Skin of body (tissue), 2 donors: Measurements from ENCODE around the gene TCOF1. TPM values are rescaled to one million over a fixed set of nuclear protein-coding genes. Genes with fewer than 3 reads are reported as not detected.

Source experiments
- DNase-seq: peaks from one replicate; lab custom pipeline; 2025; lab: John Stamatoyannopoulos, UW
- total RNA-seq: library from RNA; depleted of rRNA; stranded (reverse); fragments of >200 nt; gene quantifications from one replicate; pipeline ENCODE4 v1.2.3, GENCODE V29; 2014

TCOF1 gene
- total RNA-seq, 1 donor from 2014 or later = 11.9 TPM

DNA sequence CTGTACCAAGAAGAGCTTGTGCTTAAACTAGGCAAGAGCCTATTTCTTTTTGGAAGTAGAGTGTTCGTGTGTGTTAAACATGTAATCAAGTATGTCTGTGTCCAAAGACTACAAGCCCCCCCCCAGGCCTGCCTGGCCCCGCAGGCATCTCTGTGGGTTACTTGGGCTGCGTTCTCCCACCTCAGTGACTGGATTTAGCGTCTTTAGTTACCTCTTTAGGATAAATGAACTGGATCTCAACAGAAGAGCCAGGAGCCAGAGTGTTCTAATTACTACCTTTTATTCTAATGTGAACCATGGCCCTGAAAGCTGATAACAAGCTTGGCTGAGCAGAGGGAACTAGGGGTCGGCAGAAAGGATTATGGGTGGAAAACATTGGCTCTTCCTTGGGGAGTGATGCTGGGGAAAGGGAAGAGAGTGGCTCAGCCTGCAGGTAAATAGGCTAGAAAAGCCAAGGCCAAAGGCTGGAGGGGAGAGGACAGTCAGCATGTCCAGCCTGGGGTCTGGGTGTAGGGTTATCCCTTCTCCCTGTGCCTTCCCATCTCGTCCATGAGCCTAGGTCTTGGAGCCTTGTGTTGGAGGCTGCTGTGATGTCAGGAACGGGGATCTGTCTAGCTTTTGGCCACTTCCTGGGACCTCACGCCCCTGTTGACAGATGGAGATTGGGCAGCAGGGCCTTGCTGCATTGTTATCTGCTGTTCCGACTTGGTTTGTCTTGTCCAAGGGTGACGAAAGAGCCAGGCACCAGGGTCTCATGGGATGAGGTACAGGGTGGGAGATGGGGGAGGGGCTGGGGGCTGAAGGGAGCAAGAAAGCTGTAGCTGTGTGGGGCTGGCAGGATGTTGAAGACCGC is 44.1 kb downstream of the TCOF1 start:
- no peak for DNase-seq

DNA sequence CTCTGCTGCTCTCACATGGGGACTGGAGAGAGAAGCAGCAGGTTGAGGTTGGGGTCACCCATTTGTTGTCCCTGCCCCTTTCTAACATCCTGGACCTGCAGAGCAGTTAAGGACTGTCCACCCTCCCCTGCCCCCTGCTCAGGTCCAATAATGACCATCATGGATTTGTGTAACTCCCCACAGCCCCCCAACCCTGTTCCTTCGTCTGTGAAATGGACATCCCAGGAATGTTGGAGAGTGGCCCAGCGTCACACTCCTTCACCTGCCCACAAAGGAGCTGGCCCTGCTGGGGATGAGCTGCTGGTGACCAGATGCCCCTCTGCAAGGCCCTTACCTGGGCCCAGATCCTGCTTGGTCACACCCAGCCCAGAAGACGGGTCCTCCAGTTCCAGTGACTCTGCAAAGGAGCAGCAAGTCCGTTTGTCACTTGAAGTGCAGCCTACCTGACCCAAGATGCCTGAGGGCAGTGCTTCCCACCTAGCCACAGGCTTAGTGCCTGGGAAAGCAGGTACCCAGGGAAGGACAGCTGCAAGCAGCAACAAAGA is 44.8 kb downstream of the TCOF1 start:
- DNase-seq = no peak

DNA sequence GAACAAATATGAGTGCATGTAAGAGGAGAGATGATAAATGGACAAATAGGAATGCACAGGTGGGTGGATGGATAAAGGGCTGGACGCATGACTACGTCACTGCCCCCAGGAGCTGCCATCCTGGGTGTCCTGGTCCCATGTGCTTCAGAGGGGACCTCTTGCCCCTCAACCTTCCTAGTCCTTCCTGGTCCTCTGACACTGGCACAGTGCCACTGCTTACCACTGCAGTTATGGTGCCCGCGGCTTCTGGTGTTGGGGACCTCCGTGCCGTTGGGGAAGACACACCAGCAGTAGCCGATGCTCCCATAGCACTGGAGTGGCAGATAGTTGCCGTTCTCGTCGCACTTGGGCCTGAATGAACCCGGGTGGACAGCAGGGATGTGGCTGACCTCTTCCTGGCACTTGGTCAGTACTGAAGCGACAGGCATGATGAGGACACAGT is 45.4 kb downstream of the TCOF1 start:
- no peak for DNase-seq

DNA sequence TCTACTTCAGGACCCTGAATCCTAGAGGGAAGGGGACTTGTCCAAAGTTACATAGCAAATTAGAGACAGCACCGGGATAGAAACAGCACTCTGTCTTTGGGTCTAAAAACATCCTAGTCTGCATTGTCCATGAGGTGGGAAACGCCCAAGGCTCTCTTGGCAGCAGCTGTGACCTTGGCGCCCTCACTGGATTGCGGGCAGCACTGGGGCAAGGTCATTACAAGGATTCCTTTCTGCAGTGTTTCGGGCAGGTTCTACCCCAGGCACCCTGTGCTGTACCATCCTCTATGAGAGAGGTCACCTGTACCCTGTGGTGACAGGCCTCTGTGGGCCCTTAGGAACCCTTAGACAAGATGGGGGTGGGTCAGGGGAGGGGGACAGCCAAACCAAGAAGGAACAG is 46.6 kb downstream of the TCOF1 start:
- DNase-seq = no peak

DNA sequence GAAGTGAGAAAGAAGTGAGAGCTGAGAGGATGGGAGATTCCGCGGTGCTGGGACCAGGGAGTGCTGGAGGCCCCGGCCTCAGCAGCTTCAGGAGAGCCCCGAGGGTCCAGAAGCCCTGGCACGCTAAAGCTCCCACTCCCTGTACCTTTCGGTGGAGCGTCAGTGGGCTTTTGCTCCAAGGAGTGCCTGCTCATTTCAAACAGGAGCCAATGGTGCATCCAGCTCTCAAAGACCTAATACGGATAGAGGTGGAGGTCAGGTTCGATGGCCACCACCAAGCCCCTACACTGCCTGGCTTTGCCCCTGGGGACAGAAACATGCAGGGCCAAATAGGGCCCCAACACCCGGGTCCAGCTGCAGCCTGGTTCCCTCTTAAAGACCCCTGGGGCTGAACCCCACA is 47.0 kb downstream of the TCOF1 start:
- no peak for DNase-seq

DNA sequence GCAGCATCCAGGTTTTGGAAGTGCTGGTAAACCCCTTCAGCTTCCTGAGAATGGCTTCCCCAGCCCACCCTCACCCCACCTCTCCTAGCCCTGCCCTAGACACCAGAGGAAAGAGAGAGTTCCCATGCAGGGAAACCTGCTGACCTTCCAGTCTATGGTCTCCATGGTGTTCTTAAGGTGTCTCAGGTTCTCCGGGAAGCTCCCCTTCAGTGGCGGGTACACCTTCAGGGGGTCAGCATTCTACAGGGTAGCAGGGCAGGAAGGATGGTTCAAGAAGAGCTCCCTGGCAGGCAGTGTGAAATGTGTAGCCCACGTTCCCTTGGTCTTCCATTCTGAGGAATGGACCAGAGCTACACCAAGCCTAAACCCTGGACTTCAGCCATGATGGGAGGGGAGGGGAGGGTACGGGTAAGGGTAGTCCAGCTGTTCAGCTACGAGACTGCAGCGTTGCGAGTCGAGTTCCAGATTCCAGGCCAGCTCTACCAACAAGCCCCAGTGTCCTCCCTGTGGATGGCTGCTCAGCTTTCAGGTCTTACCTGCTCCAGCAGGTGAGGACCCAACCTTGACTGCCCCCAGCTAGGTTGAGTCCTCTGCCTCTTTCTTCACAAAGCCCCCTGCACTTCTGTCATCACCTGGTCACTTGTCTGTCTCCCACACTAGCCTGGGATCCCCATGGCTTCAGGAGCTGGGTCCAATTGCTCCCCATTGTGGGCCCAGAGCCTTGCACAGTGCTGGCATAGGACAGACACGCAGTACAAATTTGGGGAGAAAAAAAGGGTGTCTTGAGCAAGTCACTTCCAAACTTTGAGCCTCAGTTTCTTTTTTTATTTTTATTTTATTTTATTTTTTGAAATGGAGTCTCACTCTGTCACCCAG is 47.7 kb downstream of the TCOF1 start:
- no peak for DNase-seq

DNA sequence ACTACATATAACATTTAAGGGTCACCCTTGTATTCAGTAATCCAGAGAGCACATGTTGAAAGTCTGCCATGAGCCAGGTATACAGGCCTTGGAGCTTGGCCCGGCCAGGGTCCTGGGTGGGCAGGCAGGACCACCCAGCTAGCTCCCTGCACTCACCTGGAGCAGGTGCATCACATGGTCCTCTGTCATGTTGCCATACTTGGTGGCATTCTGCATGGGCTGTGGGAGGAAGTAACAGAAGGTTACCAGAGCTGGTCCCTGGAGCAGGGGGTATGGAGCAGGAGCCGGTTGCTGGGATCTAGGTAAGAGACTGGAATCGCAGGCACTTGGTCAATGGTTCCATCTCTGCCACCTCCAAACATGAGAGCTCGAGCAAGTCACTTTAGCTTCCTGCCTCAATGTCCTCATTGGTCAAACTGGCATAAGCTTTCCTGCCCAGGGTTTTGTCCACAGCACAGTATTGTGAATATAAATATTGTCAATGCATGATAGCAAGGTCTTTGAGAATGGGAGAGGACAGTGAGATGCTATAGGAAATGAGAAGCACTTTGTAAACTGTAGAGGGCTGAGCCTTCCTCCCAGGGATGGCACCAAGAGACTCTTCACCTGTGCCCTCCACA is 48.7 kb downstream of the TCOF1 start:
- DNase-seq = no peak

DNA sequence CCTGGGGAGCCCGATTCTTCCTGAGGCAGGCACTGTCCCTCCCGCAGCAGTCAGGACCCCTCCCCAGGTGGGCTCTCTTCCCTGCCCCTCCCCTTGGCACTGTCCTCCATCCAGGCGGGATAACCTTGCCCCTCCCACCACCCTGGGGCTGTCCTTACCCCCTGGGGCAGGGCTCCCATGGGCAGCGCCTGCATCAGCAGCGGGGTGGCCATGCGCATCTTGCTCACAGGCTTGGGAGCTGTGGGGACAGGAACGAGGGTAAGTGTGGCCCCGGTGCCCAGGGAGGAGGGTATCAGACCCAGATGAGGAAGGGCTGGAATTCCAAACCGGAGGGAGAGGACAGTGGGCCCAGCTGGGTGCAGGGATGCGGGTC is 49.2 kb downstream of the TCOF1 start:
- DNase-seq = no peak

DNA sequence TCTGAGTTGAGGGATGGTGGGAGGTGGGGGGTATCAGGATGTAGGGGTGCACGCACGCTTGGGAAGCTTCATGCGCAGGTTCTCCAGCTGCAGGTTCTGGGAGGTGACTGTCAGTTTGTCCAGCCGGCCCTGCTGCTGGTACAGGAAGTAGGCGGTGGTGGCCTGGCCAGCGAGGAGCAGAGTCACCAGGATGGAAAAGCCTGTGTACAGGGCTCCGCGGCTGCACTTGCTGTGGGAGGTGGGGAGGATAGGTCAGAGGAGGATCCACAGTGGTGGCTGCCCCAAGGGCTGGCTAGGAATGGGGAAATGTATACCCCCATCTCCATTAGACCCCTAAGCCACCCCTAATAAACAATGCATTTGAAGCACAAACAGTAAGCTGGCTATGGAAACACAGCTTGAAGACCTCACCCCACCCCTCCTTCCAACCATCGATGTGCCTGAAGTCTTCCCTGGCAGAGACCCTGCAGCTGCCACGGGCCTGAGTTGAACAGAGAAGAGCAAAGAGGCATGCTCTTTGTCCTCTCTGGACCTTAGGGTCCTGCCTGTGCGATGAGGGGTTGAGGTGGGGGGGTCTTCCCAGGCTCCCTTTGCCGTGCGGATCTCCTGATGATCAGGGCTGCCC is 49.7 kb downstream of the TCOF1 start:
- DNase-seq = no peak

DNA sequence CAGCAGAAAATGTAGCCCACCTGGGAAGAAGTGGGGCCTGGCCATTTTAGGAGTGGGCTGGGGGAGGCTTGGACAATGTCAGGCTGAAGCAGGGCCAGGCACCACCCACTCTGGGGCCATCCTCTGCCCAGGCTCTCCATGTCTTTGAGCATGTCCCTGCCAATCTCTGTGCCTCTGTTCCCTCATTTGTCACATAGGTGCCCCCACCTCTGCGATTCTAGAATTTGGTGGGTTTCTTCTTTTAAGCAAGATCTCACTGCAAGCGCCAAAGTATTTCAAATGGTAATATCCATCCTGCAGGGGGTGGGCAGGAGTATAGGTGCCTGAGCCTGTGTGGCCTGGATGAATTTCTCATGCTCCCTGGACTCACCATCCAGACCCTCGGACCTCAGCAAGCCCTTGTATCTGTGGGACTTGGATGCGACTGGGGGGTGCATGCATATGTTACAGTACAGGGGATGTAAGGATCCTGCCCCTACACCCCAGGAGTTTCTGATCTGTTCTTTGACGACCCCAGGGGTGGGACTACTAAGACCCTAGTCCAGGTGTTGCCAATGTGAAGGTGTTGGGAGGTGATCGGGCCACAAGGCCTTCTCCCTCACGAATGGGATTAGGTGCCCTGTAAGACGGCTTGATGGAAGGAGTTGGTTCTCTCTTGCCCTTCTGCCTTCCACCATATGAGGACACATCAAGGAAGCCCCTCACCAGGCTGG is 50.9 kb downstream of the TCOF1 start:
- DNase-seq = no peak

DNA sequence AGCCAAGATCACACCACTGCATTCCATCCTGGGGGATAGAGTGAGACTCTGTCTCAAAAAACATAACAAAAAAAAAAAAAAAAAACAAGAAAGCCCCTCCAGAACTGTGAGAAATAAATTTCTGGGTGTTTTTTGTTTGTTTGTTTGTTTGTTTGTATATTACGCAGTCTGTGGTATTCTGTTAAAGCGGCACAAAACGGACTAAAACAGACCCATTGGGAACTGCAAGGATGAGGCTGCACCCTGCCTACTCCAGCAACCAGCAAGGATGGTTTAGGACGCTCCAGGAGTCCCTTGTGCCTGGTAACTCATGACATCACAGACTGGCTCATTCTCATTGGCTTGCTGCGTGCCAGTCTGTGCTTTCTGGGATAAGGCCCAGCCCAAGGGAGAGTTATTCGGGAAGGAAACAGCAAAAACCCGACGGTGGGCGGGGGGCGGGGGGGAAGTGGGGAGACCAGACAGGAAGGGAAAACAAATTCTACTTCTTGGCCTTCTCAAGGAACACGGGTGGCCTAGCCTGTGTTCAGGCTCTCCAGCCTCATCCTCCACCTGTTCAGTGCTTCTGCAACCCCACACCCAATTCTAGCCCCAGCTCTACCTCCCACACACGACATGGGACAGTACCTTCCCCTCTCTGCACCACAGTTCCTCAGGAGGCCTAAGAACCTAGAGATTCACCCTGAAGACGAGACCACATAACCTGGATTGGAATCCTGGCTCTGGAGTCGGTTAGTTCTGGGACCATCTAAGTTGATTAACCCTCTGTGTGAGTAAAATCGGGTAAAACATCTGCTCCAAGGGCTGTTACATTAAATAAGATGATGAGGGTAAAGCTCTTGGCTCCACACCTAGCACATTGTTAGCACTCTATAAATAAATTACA is 52.4 kb downstream of the TCOF1 start:
- peak; percentile 66 for DNase-seq

DNA sequence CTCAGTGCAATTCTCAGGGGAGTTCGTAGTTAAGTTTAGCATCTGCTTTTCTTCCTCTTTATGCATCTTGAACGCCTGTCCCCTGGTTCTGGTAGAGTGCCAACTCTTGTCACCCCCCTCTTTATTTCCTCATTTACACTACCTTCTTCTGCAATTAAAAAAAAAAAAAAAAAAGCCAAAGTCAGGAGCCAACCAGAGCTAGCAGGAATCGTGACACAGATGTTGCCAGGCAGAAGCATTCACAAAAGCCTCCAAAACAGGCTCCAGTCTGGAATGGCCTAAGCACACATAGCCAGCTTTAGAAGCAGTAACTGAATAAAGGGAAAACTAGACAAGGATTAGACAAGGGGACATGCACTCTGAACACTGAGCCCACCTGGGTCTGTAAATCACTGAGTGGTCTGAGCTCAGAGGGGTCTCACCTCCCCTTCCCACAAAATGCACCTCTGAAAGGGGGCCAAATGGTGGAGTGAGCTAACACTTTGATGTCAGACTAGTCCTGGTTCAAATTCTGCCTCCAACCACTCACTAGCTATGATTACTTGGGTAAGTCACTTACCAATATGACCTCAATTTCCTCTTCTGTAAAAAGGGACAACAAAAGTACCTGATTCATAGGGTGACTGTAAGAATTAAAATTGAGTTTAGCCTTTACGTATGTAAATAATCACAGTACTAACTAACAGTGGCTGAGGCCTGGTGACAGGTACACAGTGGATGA is 53.2 kb downstream of the TCOF1 start:
- DNase-seq = peak; percentile 76

DNA sequence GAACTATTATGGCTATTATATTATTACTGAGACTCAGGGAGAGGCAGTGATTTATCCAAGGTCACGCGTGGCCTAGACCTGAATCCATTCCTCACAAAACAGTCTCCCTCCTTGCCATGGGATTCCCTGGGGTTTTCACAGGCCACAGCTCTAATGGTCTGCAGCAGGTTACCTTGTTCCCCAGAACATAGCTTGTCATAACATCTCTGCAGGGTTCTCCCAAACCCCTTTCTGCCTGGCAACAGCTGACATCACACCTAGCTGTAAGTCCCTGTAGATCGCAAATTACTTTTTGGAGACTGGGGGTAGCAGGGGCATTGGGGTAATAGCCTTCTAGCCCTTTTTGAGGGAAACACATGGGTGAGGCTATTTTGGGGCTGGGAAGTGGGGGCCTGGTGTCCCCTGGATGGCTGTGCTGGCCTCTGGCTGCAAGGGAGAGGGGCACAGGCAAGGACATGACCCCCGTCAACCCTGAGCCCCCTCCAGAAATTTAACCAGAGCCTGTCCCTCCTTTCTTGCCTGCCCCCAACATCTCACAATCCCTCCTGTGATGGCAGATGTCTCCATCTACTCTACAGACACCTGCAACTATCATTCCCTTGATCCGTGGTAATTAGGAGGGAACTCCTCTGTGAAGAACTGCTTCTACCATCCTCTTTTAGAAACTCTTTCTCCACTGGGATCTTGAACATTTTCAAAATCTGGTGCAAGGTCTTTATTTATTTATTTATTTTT is 53.9 kb downstream of the TCOF1 start:
- DNase-seq = no peak

DNA sequence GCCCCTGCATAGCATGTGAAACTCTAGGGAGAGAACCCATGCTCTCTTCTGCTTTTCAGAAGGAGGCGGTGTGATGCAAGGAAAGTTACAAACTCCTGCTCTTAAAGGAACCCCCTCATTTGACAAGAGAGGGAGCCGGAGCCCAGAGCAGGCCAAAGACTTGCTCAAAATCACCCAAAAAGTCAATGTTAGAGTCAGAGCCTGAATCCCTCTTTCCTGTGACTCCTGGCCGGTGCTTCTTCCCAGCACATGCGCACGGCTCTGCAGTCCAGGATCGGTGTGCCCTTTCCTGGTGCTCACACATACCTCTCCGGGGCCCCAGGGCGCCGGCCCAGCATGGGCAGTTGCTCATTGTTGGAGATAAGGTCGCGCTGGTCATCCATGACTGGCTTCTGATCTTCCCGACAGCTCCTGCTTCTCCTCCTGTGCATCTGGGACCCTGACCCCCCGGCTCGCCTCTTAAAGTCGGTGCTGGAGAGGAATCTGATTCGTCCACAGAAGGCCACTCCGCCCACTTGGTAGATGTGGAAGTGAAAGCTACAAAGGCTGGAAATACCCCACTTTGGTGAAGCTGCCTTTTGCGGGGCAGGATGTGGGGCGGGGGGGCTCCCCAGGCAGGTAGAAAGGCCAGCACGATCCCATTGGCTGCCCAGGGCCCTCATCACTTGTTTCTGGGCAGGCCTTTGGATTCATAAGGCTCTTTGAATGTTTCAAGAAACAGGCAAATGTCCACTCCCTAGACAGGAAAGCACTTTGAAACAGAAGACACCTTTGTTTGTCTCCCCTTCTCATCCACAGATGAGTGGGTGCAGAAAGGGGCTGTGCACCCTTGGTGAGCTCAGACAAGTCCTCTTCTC is 55.0 kb downstream of the TCOF1 start, which contains the start of gene CD74:
TSS of gene CD74 (minus strand) at position 592 of the 857 bp plus-strand sequence. CDS start at position 431, 161 bp downstream.
- DNase-seq = no peak

DNA sequence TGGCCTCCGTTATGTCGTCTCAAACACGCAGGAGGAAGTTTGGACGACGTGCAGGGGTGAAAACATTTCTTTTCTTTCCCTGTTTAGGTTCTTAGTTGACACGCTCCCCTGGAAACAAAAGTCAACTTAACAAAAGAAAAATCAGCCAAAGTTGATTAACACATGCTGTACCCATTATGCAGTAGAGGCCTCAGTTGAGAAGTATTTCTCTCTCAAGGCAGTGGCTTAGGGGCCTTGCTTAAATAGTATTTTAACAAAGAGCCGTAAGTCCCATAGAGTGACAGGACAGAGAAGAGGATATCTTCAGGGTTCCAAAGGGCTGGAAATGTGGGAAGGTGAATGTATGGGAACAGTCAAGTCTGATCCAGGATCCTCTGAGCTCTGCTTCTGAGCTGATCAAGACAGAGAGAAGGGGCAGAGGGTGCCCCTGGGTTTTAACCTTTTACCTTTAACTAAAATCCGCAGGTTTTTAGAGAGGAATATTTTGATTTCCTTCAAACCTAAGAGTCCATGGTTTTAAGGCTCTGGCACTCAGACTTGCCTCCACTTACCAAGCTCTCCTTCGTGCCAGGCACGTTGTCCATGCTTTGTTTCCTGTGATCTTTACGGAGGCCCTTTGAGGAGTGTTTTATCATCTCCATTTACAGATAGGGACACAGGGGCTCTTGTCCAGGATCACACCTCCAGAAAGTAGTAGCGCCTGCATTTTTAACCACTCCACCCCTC is 55.8 kb downstream of the TCOF1 start:
- DNase-seq = no peak
